ENCODE results near the gene PANX2. TPM values are rescaled to one million over a fixed set of nuclear protein-coding genes. Genes with fewer than 3 reads are reported as not detected.
"Not testable (repeated sequence)": the region's sequence is repeated elsewhere in the genome, so short reads cannot be mapped to it uniquely, and the experiment has no call there.

Gene PANX2
- total RNA-seq, 1 experiment from 2014 or later, result 9.4 TPM

GRCh38 chr22:50165436-50166123, 5.0 kb upstream of the PANX2 start:
- H3K27me3 ChIP-seq (ENCODE audit: low read length), result no peaks in the 10 kb centered on the region
- no peak for TF ChIP-seq EZH2phosphoT487 (IDR thresholded peaks at IDR 0.05; ENCODE audit: borderline replicate concordance, low read length)
- TF ChIP-seq EZH2 (IDR thresholded peaks at IDR 0.05; ENCODE audit: low read length, unreplicated experiment), result no peak
- TF ChIP-seq CTCF (conservative IDR thresholded peaks at IDR 0.05; ENCODE audit: low read depth, low read length), result no peak
- H3K27ac ChIP-seq (ENCODE audit: low read length), result no peak overlapping the region
- no TSS peak for BruUV-seq (replicated peaks)
- ChIA-PET POLR2A (ENCODE audit: unreplicated experiment) (no interaction called here), CTCF (no interaction called here)
- intact Hi-C loops (cut with micrococcal nuclease), result no loop called here
- H3F3A ChIP-seq (ENCODE audit: low read length, unreplicated experiment), result no peaks in the 10 kb centered on the region
- H3K4me1 ChIP-seq (ENCODE audit: insufficient read depth, low read length), result no peaks in the 10 kb centered on the region
- H4K20me1 ChIP-seq (ENCODE audit: low read length), result no peaks in the 10 kb centered on the region
- DNase-seq (no peak), ATAC-seq (no peak)
- H3K4me2 ChIP-seq (ENCODE audit: low read length), result no peak overlapping the region
- no peak overlapping the region for H3K9ac ChIP-seq (ENCODE audit: low read length)
- H3K79me2 ChIP-seq (ENCODE audit: low read length), result no peaks in the 10 kb centered on the region
- no peak overlapping the region for H2AFZ ChIP-seq (ENCODE audit: low read length)
- H3K36me3 ChIP-seq (ENCODE audit: low read depth, low read length), result no peaks in the 10 kb centered on the region
- H3K9me3 ChIP-seq (ENCODE audit: low read length), result no peaks in the 10 kb centered on the region
- no peaks in the 10 kb centered on the region for H3K9me2 ChIP-seq (replicated peaks; ENCODE audit: low read length)
- H3K4me3 ChIP-seq (ENCODE audit: low read length), result no peak overlapping the region

GRCh38 chr22:50167689-50168489, 2.6 kb upstream of the PANX2 start:
- TF ChIP-seq EZH2 (IDR thresholded peaks at IDR 0.05; ENCODE audit: low read length, unreplicated experiment), result no peak
- TF ChIP-seq CTCF (conservative IDR thresholded peaks at IDR 0.05; ENCODE audit: low read depth, low read length), result no peak
- no peak for TF ChIP-seq EZH2phosphoT487 (IDR thresholded peaks at IDR 0.05; ENCODE audit: borderline replicate concordance, low read length)
- H2AFZ ChIP-seq (ENCODE audit: low read length), result no peak overlapping the region
- no peaks in the 10 kb centered on the region for H3K9me2 ChIP-seq (replicated peaks; ENCODE audit: low read length)
- H3K4me1 ChIP-seq (ENCODE audit: insufficient read depth, low read length), result no peaks in the 10 kb centered on the region
- H3K9me3 ChIP-seq (ENCODE audit: low read length), result no peaks in the 10 kb centered on the region
- no peaks in the 10 kb centered on the region for H3K36me3 ChIP-seq (ENCODE audit: low read depth, low read length)
- no peak overlapping the region for H3K4me2 ChIP-seq (ENCODE audit: low read length)
- no peak overlapping the region for H3K4me3 ChIP-seq (ENCODE audit: low read length)
- CTCF ChIA-PET, result no interaction called here
- H3K9ac ChIP-seq (ENCODE audit: low read length), result no peak overlapping the region
- ATAC-seq (no peak), DNase-seq (no peak)
- no TSS peak for BruUV-seq (replicated peaks)
- no peaks in the 10 kb centered on the region for H4K20me1 ChIP-seq (ENCODE audit: low read length)
- POLR2A ChIA-PET (ENCODE audit: unreplicated experiment), result no interaction called here
- H3K79me2 ChIP-seq (ENCODE audit: low read length), result no peaks in the 10 kb centered on the region; the same call in 1 of the 2 replicates
- no peaks in the 10 kb centered on the region for H3F3A ChIP-seq (ENCODE audit: low read length, unreplicated experiment)
- intact Hi-C loops (cut with micrococcal nuclease), result no loop called here
- no peaks in the 10 kb centered on the region for H3K27me3 ChIP-seq (ENCODE audit: low read length)
- H3K27ac ChIP-seq (ENCODE audit: low read length), result no peak overlapping the region

GRCh38 chr22:50168490-50169180, 1.9 kb upstream of the PANX2 start:
- H2AFZ ChIP-seq (ENCODE audit: low read length); H3F3A ChIP-seq (ENCODE audit: low read length, unreplicated experiment); H3K4me1 ChIP-seq (ENCODE audit: insufficient read depth, low read length); H3K9me3 ChIP-seq (ENCODE audit: low read length); H4K20me1 ChIP-seq (ENCODE audit: low read length); intact Hi-C loops (cut with micrococcal nuclease); CTCF ChIA-PET; DNase-seq; H3K36me3 ChIP-seq (ENCODE audit: low read depth, low read length); H3K4me2 ChIP-seq (ENCODE audit: low read length); BruUV-seq (replicated peaks); H3K79me2 ChIP-seq (ENCODE audit: low read length); H3K27ac ChIP-seq (ENCODE audit: low read length); H3K9ac ChIP-seq (ENCODE audit: low read length); H3K4me3 ChIP-seq (ENCODE audit: low read length); H3K9me2 ChIP-seq (replicated peaks; ENCODE audit: low read length); H3K27me3 ChIP-seq (ENCODE audit: low read length); POLR2A ChIA-PET (ENCODE audit: unreplicated experiment); ATAC-seq: not testable (repeated sequence)
